Measurements from ENCODE around the gene GADD45B. TPM values are rescaled to one million over a fixed set of nuclear protein-coding genes. Genes with fewer than 3 reads are reported as not detected.
"Not testable (repeated sequence)": the region's sequence is repeated elsewhere in the genome, so short reads cannot be mapped to it uniquely, and the experiment has no call there.

The GADD45B gene
- total RNA-seq, 1 experiment from 2014 or later: 44.2 TPM

- in situ Hi-C loops (cut with HindIII; ENCODE audit: low sequenced_read_pairs): no loop called here
- no peak for DNase-seq (ENCODE audit: low spot score)
These were observed 34.7 kb upstream of the GADD45B start for GRCh38 chr19:2441096-2441752.

GRCh38 chr19:2443116-2443784, 32.7 kb upstream of the GADD45B start:
- in situ Hi-C loops (cut with HindIII; ENCODE audit: low sequenced_read_pairs): no loop called here
- no peak for DNase-seq (ENCODE audit: low spot score)

- DNase-seq (ENCODE audit: low spot score): no peak
- in situ Hi-C loops (cut with HindIII; ENCODE audit: low sequenced_read_pairs): no loop called here
These were observed 32.1 kb upstream of the GADD45B start for GRCh38 chr19:2443785-2444182.

GRCh38 chr19:2444251-2445002, 31.5 kb upstream of the GADD45B start:
- in situ Hi-C loops (cut with HindIII; ENCODE audit: low sequenced_read_pairs): no loop called here
- DNase-seq (ENCODE audit: low spot score): no peak

- in situ Hi-C loops (cut with HindIII; ENCODE audit: low sequenced_read_pairs): no loop called here
- DNase-seq (ENCODE audit: low spot score): no peak
These were observed 29.5 kb upstream of the GADD45B start for GRCh38 chr19:2446381-2446780.

GRCh38 chr19:2449019-2449418, 26.9 kb upstream of the GADD45B start:
- in situ Hi-C loops (cut with HindIII; ENCODE audit: low sequenced_read_pairs): no loop called here
- no peak for DNase-seq (ENCODE audit: low spot score)

- DNase-seq (ENCODE audit: low spot score): no peak
- in situ Hi-C loops (cut with HindIII; ENCODE audit: low sequenced_read_pairs): no loop called here
These were observed 24.8 kb upstream of the GADD45B start for GRCh38 chr19:2451138-2451537.

- in situ Hi-C loops (cut with HindIII; ENCODE audit: low sequenced_read_pairs): no loop called here
- no peak for DNase-seq (ENCODE audit: low spot score)
These were observed 24.2 kb upstream of the GADD45B start for GRCh38 chr19:2451741-2452140.

GRCh38 chr19:2453431-2454025, 22.4 kb upstream of the GADD45B start:
- in situ Hi-C loops (cut with HindIII; ENCODE audit: low sequenced_read_pairs): no loop called here

GRCh38 chr19:2454199-2454961, 21.5 kb upstream of the GADD45B start:
- in situ Hi-C loops (cut with HindIII; ENCODE audit: low sequenced_read_pairs): no loop called here

More at GRCh38 chr19:2453431-2454025, 22.4 kb upstream of the GADD45B start:
- peak; percentile 38 for DNase-seq (ENCODE audit: low spot score)

GRCh38 chr19:2454962-2455850, 20.7 kb upstream of the GADD45B start:
- in situ Hi-C loops (cut with HindIII; ENCODE audit: low sequenced_read_pairs): no loop called here
- no peak for DNase-seq (ENCODE audit: low spot score)

More at GRCh38 chr19:2454199-2454961, 21.5 kb upstream of the GADD45B start:
- no peak for DNase-seq (ENCODE audit: low spot score)

GRCh38 chr19:2455851-2456570, 19.9 kb upstream of the GADD45B start:
- no peak for DNase-seq (ENCODE audit: low spot score)
- in situ Hi-C loops (cut with HindIII; ENCODE audit: low sequenced_read_pairs): no loop called here

GRCh38 chr19:2457394-2458037, 18.4 kb upstream of the GADD45B start:
- DNase-seq (ENCODE audit: low spot score): no peak
- in situ Hi-C loops (cut with HindIII; ENCODE audit: low sequenced_read_pairs): no loop called here

GRCh38 chr19:2458054-2458453, 17.9 kb upstream of the GADD45B start:
- no peak for DNase-seq (ENCODE audit: low spot score)
- in situ Hi-C loops (cut with HindIII; ENCODE audit: low sequenced_read_pairs): no loop called here

- in situ Hi-C loops (cut with HindIII; ENCODE audit: low sequenced_read_pairs); DNase-seq (ENCODE audit: low spot score): not testable (repeated sequence)
These were observed 17.2 kb upstream of the GADD45B start for GRCh38 chr19:2458776-2459175.

- no peak for DNase-seq (ENCODE audit: low spot score)
- in situ Hi-C loops (cut with HindIII; ENCODE audit: low sequenced_read_pairs): no loop called here
These were observed 15.7 kb upstream of the GADD45B start for GRCh38 chr19:2460245-2460644.
